IPS DF 4.7 (cell line): ENCODE data around the gene JUND.
A peak's percentile ranks its signal among the peaks of the same experiment; 100 is the strongest.

ENCODE experiments used
- DNase-seq: peaks from one replicate; pipeline ENCODE4 v3.0.0-alpha.2; 2013; ENCODE audit warnings: low spot score; ENCODE audit errors: extremely low read depth

The JUND gene

DNA sequence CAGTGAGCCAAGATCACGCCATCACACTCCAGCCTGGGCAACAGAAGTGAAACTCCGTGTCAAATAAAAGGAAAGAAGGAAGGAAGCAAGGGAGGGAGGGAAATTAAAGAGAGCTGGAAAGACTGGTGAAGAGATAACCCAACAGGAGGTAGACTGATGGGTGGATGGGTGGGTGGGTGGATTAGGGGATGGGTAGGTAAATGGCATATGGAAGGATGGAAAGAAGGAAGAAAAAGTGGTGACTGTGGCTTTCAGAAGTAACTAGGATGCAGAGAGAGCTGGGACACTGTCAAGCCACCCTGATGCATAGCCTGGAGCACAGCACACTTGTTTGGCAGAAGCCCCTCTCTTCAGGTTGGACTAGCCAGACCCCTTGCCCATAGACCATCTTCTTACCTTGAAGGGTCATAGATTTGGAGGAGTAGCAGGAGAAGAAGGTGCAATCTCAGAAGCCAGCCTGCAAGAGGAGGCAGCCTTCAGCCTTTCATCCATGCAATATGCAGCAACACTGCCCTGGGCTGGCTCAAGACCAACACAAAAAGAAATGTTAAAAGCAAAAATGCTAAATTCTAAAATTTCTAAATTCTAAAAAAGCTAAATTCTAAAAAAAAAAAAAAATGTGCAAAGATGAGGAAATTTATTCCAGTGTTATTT, 12.2 kb downstream of the JUND start:
- no peak for DNase-seq

GRCh38 chr19:18266771-18267686, 14.4 kb downstream of the JUND start:
- no peak for DNase-seq

DNA sequence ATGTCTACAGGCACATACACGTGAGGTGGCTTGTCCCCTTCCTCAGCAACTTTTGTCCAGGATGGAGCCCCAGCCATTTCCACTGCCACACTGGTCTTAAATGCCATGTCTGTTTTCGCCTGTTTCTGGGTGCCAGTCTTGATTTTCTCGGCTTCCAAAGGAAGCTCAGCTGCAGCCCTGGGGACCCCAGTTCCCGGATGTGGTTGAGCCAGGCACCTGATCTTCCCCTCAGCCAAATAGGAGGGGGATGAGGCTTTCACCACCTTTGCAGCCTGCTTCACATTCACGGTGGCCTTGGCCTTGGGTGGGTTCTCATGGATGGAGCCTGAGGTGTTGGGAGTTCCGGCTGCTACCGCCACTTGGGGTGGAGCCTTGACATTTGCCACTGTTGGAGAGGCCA, 15.8 kb downstream of the JUND start:
- DNase-seq: no peak

- no peak for DNase-seq
These were observed 16.4 kb downstream of the JUND start for GRCh38 chr19:18264971-18265540.

DNA sequence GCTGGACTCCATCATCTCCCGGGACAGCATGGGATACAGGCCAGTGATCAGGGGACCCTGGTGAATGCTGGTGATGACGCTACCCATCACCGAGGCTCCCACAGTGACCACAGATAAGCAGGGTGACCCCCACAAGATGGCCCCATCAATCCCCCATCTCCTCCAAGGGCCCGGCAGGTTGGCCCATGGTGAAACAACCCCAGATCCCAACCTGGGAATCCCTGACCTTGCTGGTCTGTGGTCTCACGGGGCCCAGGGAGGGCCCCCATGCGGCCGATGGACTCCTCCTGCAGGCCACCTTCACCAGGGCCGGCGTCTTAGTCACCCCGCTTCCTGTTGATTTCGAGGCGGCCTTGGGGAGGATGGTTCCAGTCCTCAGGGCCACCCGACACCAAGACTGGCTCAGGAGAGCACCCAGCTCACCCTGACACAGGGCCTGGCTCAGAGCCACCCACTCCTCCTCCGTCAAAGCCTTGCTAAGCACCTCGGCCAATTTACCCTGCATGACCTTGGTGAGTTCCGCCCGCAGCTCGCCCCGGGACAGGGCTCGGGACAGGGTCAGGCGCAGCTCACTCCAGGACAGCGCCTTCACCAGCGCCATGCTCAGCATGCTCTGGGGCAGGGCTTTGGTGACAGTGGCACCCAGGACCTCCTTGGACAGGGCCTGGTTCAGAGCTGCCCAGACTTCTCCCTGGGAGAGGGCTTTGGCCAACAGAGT, 17.1 kb downstream of the JUND start:
- no peak for DNase-seq

DNA sequence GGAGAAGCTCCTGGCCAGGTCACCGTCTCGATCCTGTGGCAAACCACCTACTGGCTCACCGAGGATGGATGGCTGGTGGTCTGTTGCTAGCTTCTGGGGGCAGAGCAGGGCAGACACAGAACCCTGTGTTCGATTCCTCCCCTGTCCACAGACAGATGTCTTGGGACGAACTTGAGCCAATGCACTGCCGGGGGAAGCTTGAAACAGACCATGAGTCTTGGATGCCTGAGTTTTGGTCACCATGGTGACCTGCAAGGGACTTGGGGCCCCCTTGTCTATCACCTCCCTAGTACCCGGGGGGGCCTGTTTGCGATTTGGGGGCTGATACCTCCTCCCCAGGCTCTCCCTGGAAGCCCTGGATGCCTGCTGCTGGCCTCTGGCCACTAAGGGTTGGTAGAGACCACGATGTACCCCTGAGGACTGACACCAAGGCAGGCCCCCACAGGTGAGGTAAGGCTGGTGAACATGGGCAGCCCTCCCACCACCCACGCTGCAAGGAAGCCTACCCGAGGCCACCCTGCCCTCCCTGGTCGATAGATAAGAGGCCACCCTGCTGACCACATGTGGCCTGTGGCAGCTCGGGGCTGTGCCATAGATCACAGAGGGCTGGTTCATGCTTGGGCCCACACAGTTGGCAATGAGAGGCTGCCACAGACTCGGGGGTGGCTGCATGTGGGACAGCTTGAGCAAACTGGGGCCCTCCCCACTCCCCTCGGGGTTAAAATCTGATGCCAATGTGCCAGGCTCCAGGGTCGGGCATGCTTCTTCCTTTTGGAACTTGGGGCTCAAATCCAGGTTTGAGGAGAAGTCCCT, 17.9 kb downstream of the JUND start:
- DNase-seq: no peak

DNA sequence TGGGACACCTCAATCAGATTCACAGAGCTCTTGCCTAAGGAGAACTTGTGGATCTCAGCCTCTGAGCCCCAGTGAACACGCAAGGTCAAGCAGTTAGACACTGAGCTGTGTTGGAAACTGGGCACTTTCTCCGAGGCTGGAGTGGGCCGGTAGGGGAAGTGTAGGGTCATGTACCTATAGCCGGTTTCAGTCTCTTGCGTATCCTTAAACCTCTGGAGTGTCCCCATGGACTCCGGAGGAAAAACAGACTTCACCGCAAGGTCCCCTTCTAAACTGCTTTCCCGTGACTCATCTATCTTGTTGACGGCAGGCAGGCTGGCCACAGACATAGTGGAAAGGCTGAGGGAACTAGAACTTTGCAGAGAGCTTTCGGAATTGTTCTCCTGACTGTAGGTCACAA, 18.5 kb downstream of the JUND start:
- DNase-seq: no peak

DNA sequence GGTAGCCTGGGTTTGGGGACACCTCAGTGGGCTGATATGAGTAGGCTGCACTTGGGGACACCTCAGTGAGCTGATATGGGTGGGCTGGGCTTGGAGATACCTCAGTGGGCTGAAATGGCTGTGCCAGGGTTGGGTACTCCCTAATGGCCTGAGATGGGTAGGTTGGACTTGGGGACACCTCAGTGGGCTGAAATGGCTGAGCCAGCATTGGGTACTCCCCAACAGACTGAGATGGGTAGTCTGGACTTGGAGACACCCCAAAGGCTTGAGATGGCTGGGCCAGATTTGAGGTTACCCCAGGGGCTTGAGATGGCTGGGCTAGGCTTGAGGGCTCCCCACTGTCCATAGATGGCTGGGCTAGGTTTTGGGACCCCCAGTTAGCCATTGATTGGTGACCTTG, 19.3 kb downstream of the JUND start:
- no peak for DNase-seq

GRCh38 chr19:18261474-18261873, 19.9 kb downstream of the JUND start:
- no peak for DNase-seq

- DNase-seq: no peak
These were observed 21.5 kb downstream of the JUND start for GRCh38 chr19:18259893-18260292.

- DNase-seq: no peak
These were observed 23.6 kb downstream of the JUND start for GRCh38 chr19:18257503-18258470.

DNA sequence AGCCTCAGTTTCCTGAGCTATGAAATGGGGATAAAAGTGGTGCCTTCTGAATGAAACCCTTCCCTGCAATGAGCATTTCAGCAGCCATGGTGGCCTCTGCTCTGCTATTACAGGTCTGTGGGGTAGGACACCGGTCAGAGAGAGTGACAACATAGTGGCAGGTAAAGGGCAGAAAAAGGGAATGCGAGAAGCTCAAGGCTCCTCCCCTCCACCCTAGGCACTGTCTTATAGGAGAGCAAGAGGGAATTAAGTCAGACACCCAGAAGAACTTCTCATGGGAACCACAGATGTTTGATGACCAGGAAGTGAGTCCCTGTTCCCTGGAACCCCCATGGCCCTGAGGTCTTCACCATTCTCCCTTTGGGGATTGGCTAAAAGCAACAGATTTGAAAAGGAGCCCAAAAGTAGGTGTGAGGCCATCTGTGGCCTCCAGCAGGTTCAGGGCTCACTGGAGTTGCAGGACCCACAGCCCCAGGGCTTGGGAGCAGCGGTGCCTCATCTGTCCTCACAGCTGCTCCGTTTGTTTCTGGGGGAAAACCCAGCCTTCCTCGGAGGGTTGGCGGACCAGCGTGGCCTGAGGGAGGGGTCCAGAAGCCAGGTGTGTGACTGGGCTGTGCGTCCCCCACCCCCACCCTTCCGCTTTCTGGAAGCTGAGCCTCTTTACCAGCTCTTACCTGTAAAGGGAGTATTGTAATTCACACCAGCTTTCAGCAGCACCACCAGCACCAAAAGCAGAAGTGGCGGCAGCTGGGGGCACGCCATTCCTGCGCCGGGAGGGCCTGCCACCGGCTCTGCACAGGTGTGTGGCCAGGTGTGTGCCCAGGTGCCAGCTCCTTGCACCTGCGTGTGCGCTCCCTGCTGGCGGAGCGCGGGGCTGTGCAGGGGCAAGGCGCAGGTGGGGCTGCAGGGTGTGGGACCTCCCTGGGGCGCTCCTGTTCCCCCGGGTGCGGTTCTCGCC, 26.6 kb downstream of the JUND start:
- DNase-seq: no peak

DNA sequence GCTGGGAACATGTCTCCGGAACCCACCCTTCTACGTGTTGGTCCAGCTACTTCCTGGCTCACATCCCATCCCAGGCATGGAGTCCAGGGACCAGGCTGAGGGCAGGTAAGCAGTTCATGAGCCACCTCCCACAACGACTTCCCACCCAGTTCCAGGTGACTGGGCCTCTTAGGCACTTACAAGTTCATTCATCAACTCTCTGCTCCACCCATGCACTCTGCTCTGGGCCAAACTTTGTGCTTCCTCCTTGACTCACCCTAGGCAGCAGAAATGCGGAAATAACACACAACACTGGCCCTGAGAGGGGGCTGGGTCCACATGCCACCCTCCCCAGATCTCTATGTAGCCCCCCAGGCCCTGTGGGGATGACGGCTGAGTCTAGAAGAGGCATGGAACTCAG, 27.7 kb downstream of the JUND start:
- DNase-seq: no peak

DNA sequence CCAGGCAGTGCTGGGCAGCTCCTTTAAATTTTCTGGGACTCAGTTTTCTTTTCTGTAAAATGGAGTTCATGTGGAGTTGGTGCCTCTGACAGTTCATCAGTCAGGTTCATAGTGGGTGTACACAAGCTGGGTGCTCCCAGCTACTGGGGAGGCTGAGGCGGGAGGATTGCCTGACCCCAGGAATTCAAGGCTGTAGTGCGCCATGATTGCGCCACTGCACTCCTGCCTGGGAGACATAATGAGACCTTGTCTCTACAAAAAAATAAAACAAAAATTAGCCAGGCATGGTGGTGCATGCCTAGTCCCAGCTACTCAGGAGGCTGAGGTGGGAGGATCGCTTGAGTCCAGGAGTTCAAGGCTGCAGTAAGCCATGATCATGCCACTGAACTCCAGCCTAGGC, 28.3 kb downstream of the JUND start:
- no peak for DNase-seq

DNA sequence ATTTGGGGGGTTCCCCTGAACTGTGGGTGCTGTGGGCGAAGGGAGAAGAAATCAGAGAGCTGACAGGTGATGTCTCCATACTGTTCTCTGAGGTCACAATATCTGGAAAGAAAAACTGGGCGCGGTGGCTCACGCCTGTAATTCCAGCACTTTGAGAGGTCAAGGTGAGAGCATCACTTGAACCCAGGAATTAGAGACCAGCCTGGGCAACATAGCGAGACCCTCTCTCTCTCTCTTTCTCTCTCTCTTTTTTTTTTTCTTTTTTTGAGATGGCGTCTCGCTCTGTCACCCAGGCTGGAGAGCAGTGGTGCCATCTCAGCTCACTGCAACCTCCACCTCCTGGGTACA, 29.1 kb downstream of the JUND start:
- no peak for DNase-seq

DNA sequence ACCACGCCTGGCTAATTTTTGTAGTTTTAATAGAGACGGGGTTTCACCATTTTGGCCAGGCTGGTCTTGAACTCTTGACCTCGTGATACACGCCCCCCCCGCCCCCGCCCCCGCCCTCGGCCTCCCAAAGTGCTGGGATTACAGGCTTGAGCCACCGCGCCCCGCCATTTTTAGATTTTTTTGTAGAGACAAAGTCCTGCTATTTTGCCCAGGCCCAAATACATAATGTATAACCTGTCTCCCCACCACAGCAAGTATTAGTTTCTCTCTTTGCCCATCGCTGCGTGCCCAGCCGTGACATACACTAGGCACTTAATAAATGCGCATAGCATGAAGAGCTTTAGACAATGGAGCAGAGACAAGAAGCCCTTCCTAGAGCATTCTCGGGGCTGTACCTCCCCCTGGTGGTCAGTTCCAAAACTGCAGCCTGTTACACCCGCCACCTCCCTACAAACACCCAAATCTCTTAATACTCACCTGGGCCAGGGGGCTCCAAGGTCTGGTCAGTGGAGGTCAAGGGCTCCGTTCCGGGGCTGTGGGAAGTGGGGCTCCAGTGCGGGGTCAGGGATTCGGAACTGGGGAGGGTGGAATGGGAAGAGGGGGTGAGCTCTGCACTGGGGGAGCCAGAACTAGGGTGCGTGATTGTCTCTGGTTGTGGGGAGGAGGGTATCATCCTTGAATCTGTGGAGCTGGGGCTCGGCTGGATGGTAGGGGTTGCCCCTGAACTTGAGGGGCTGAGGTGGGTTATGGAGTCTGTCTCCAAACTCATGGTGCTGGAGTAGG, 29.6 kb downstream of the JUND start:
- DNase-seq: peak; percentile 87

DNA sequence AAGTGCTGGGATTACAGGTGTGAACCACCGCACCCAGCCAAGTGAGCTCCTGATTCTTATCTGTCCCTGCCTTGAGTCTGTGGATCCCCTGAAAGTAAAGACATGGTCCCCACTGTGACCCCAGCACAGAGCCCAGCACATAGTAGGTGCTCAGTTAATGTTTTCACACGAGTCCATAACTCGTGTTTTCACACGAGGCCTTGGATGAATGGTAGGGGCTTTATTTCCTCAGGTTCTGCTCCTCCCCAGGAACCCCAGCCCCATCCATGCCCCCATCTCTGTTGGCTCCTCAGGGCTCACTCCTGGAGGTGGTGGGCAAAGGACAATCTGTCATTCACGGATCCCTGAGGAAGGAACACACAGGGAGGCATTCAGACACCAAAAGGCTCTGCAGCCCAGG, 31.6 kb downstream of the JUND start:
- DNase-seq: no peak

DNA sequence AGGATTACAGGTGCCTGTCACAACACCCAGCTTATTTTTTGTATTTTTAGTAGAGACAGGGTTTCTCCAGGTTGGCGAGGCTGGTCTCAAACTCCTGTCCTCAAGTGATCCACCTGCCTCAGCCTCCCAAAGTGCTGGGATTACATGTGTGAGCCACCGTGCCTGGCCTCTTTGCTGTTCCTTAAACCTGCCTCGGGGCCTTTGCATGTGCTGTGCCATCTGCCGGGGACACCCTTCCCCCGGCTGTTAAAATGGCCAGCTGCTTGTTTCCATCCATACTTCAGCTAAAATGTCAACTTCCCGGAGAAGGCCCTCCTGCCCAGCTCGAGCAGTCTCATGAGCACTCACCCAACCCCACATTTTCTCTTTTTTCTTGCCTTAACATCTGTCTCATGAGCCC, 36.1 kb downstream of the JUND start:
- no peak for DNase-seq
